Endodermal cell (in vitro differentiated cells): ENCODE results near the gene SH3BGRL2. TPM values are rescaled to one million over a fixed set of nuclear protein-coding genes. Genes with fewer than 3 reads are reported as not detected.

Experiments
- DNase-seq: peaks from one replicate; pipeline ENCODE4 v3.0.0-alpha.2; 2017
- H3K27ac ChIP-seq: 2 replicates; pipeline ENCODE4 v1.5.1; 2013; ENCODE audit warnings: mild to moderate bottlenecking, low read depth, low read length, moderate library complexity
- H3K27me3 ChIP-seq: 2 replicates; pipeline ENCODE4 v1.6.1; 2013; ENCODE audit warnings: mild to moderate bottlenecking, low read length, moderate library complexity; ENCODE audit not compliant: insufficient read depth, control insufficient read depth, poor library complexity, severe bottlenecking
- H3K36me3 ChIP-seq: 2 replicates; pipeline ENCODE4 v1.7.0; 2013; ENCODE audit warnings: mild to moderate bottlenecking, low read length, moderate library complexity; ENCODE audit not compliant: control insufficient read depth, insufficient read depth
- H3K4me1 ChIP-seq: one replicate; pipeline ENCODE4 v1.7.0; 2013; ENCODE audit warnings: low read length; ENCODE audit not compliant: control insufficient read depth, insufficient read depth
- H3K4me3 ChIP-seq: 2 replicates; pipeline ENCODE4 v1.5.1; 2013; ENCODE audit warnings: mild to moderate bottlenecking, low read length, moderate library complexity
- H3K9ac ChIP-seq: 2 replicates; pipeline ENCODE4 v1.6.1; 2013; ENCODE audit warnings: mild to moderate bottlenecking, low read length, moderate library complexity; ENCODE audit not compliant: poor library complexity, severe bottlenecking; ENCODE audit errors: extremely low read depth
- H3K9me3 ChIP-seq: 2 replicates; pipeline ENCODE4 v1.6.1; 2013; ENCODE audit warnings: mild to moderate bottlenecking, low read length, moderate library complexity; ENCODE audit not compliant: control insufficient read depth
- H3K27ac Mint-ChIP-seq: 2 replicates; pipeline ENCODE4 v1.8.0; 2020; ENCODE audit warnings: mixed read lengths
- H3K27me3 Mint-ChIP-seq: 2 replicates; pipeline ENCODE4 v1.8.0; 2021; ENCODE audit warnings: mild to moderate bottlenecking, mixed read lengths; ENCODE audit not compliant: insufficient read depth
- H3K36me3 Mint-ChIP-seq: 2 replicates; pipeline ENCODE4 v1.8.0; 2020; ENCODE audit warnings: low read depth, mixed read lengths
- H3K4me1 Mint-ChIP-seq: 2 replicates; pipeline ENCODE4 v1.8.0; 2020; ENCODE audit warnings: mixed read lengths
- H3K4me3 Mint-ChIP-seq: 2 replicates; pipeline ENCODE4 v1.8.0; 2020; ENCODE audit warnings: mild to moderate bottlenecking, moderate library complexity, mixed read lengths
- H3K9me3 Mint-ChIP-seq: 2 replicates; pipeline ENCODE4 v1.8.0; 2020; ENCODE audit warnings: mild to moderate bottlenecking, mixed read lengths
- WGBS, 2 experiments: methylation state at CpG; one replicate each; pipeline versions ENCODE4 v1.1.5 to v1.1.7; 2013; ENCODE audit warnings: missing lambda C conversion rate in 2 of 2, mixed read lengths in 1 of 2; ENCODE audit not compliant: insufficient coverage in 1 of 2, insufficient read length in 1 of 2; 5-methylcytosine and 5-hydroxymethylcytosine counted together
- total RNA-seq, 2 donors: library from RNA; stranded (reverse); fragmentation: NEBNext Ultra II Directional in 1 of 2; extraction: Animal tissue kit (Norgen Biotek cat#: 25700) in 1 of 2; gene quantifications; 2 replicates in 1 of 2; 3 replicates in 1 of 2; pipeline ENCODE4 v1.2.1, GENCODE V29; 2021
- TF ChIP-seq, protein P1 (sequence below): fragments of 200-600 bp; sonication (generic); conservative IDR thresholded peaks from 2 replicates; pipeline ENCODE4 v1.5.0; 2021; ENCODE audit warnings: antibody characterized with exemption, mild to moderate bottlenecking

Gene SH3BGRL2
- total RNA-seq, 2 donors from 2014 or later, result 24.3 to 40.1 TPM

DNA sequence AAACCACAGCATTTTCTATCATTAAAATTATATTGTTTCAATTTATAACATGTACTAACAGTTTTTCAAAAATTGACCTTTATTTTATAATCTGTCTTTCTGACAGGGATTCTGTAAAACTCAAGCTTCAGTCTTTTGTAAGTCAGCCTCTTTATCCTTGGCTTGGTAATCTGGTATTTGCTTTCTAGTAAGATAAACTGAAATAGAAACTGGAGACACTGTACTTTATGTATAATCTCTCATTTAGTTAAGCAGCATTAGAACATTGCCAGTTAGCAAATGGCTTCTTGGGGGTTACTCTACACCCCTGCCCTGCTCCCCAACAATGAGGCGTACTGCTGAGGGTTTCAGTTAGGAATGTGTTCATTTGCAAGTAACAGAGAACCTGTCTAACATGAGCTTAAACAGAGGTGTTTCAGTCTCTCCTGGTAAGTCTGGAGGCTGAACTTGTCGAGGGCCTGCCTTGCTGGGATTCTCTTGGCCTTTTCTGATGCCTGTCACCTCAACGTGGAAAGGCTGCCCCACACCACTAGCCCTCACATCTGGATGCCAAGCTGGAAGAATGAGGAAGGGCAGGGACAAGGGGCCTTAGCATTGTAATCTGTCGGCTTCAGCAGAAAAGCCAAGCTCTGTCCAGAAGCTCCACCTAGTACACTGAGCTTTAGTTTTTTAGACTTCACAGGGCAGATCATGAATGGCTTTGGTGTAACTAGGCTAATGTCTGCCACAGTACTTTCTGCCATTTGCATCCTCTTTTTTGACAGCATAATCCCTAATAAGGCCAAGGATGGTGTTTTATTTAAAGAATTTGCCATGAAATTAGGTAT lies 34.8 kb downstream of the SH3BGRL2 start:
- Mint-ChIP-seq H3K27me3 (no peaks in the 10 kb centered on the region), H3K36me3 (peaks cover 17% of the 10 kb centered on the region), H3K27ac (peak overlapping the region; percentile 66), H3K9me3 (peaks cover 24% of the 10 kb centered on the region), H3K4me1 (peaks cover 42% of the 10 kb centered on the region), H3K4me3 (no peak overlapping the region)
- Histone ChIP-seq H3K9me3 (peaks cover 6% of the 10 kb centered on the region), H3K36me3 (no peaks in the 10 kb centered on the region), H3K4me1 (peaks cover 12% of the 10 kb centered on the region), H3K9ac (no peak overlapping the region), H3K4me3 (no peak overlapping the region), H3K27ac (no peak overlapping the region), H3K27me3 (no peaks in the 10 kb centered on the region)
- no peak for DNase-seq
- WGBS, 2 experiments, result 85% methylated on average over 4 of the region's 4 CpGs; no CpG with 5 or more reads in 1 of the 2 experiments
- TF ChIP-seq, protein P1, sequence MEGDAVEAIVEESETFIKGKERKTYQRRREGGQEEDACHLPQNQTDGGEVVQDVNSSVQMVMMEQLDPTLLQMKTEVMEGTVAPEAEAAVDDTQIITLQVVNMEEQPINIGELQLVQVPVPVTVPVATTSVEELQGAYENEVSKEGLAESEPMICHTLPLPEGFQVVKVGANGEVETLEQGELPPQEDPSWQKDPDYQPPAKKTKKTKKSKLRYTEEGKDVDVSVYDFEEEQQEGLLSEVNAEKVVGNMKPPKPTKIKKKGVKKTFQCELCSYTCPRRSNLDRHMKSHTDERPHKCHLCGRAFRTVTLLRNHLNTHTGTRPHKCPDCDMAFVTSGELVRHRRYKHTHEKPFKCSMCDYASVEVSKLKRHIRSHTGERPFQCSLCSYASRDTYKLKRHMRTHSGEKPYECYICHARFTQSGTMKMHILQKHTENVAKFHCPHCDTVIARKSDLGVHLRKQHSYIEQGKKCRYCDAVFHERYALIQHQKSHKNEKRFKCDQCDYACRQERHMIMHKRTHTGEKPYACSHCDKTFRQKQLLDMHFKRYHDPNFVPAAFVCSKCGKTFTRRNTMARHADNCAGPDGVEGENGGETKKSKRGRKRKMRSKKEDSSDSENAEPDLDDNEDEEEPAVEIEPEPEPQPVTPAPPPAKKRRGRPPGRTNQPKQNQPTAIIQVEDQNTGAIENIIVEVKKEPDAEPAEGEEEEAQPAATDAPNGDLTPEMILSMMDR, result no peak

DNA sequence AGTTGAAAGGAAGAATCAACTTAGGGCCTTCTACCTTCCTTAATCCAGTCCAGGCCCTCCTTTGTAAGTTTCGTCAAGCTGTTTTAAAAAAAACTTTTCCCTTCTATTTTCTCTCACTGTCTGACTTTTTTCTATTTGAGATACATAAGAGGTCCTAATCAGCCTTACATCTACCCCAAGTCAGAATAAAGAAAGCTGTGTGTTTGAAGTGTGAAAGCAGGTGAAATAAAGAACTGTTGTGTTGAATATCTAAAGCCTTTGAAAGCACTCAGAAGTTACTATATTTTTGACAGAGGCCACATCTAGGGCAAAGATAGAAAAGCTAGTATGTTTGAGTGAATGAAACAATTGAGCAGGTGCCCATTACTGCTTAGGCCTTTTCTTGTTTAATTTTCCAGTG lies 35.5 kb downstream of the SH3BGRL2 start:
- H3K4me1 ChIP-seq, result peaks cover 12% of the 10 kb centered on the region
- Mint-ChIP-seq H3K27ac (no peak overlapping the region), H3K4me3 (no peak overlapping the region), H3K27me3 (no peaks in the 10 kb centered on the region), H3K9me3 (peaks cover 18% of the 10 kb centered on the region), H3K4me1 (peaks cover 47% of the 10 kb centered on the region), H3K36me3 (peaks cover 14% of the 10 kb centered on the region)
- TF ChIP-seq, protein P1, result no peak
- no peak for DNase-seq
- H3K36me3 ChIP-seq, result no peaks in the 10 kb centered on the region
- no peak overlapping the region for H3K27ac ChIP-seq
- H3K4me3 ChIP-seq, result no peak overlapping the region
- peaks cover 6% of the 10 kb centered on the region for H3K9me3 ChIP-seq
- H3K27me3 ChIP-seq, result no peaks in the 10 kb centered on the region
- WGBS, 2 experiments, result 88% methylated on average over 1 of the region's 1 CpG; no CpG with 5 or more reads in 1 of the 2 experiments
- H3K9ac ChIP-seq, result no peak overlapping the region

DNA sequence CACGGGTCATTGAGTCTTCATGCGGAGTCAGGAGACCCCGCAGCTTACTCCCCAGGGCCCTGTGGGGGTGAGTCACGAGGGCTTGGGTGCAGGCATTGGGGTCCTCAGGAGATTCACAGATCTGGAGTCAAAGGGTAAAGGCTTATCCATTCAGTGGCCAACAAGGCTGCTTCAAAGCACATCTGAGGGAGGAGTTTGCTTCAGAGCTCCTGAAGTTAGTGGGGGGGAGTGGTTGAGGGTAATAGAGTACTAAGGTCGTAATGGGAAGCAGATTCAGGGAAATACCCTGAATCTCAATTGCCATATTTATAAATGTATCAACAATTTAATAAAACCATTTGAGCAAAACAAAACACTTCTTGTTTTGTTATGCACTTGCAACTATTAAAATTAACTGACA lies 37.3 kb downstream of the SH3BGRL2 start:
- peaks cover 6% of the 10 kb centered on the region for H3K36me3 Mint-ChIP-seq

More for the DNA sequence above, 37.3 kb downstream of the SH3BGRL2 start:
- H3K4me1 ChIP-seq, result peaks cover 12% of the 10 kb centered on the region
- Mint-ChIP-seq H3K27ac (peak overlapping the region; percentile 77), H3K27me3 (no peaks in the 10 kb centered on the region), H3K9me3 (peaks cover 2% of the 10 kb centered on the region), H3K4me1 (peaks cover 54% of the 10 kb centered on the region), H3K4me3 (no peak overlapping the region)
- no peaks in the 10 kb centered on the region for H3K27me3 ChIP-seq
- DNase-seq, result no peak
- no peaks in the 10 kb centered on the region for H3K9me3 ChIP-seq
- no peak overlapping the region for H3K9ac ChIP-seq
- no peaks in the 10 kb centered on the region for H3K36me3 ChIP-seq
- no peak overlapping the region for H3K27ac ChIP-seq
- no peak overlapping the region for H3K4me3 ChIP-seq
- WGBS, 2 experiments, result 90 to 93% methylated on average over 3 to 4 of the region's 5 CpGs
- TF ChIP-seq, protein P1, result no peak
